ENCODE measurements around the gene ZNF516.

The ZNF516 gene

GRCh38 chr18:76444446-76445105 is 50.5 kb downstream of the ZNF516 start:
- Histone ChIP-seq H3K27ac (replicated peaks) (no peak overlapping the region), H3K4me3 (replicated peaks; ENCODE audit: insufficient read depth, low read length) (no peak overlapping the region), H3K27me3 (ENCODE audit: insufficient read depth, poor library complexity, severe bottlenecking) (no peaks in the 10 kb centered on the region)
- TF ChIP-seq REST (IDR thresholded peaks at IDR 0.05; ENCODE audit: insufficient replicate concordance, low read depth) (no peak), POLR2AphosphoS5 (IDR thresholded peaks at IDR 0.05; ENCODE audit: low read depth) (no peak), SPI1 (IDR thresholded peaks at IDR 0.05; ENCODE audit: borderline replicate concordance, low read depth) (no peak), CTCF (IDR thresholded peaks at IDR 0.05; ENCODE audit: insufficient read depth, low read length) (no peak), GABPA (IDR thresholded peaks at IDR 0.05; ENCODE audit: low read depth) (no peak)
- DNase-seq (ENCODE audit: low read depth in 1 of 2, low spot score in 1 of 2) = no peak

GRCh38 chr18:76443519-76444445 is 51.3 kb downstream of the ZNF516 start:
- Histone ChIP-seq H3K27me3 (ENCODE audit: insufficient read depth, poor library complexity, severe bottlenecking) (no peaks in the 10 kb centered on the region), H3K27ac (replicated peaks) (no peak overlapping the region), H3K4me3 (replicated peaks; ENCODE audit: insufficient read depth, low read length) (no peak overlapping the region)
- no peak for DNase-seq (ENCODE audit: low read depth in 1 of 2, low spot score in 1 of 2)
- TF ChIP-seq GABPA (IDR thresholded peaks at IDR 0.05; ENCODE audit: low read depth) (no peak), POLR2AphosphoS5 (IDR thresholded peaks at IDR 0.05; ENCODE audit: low read depth) (no peak), SPI1 (IDR thresholded peaks at IDR 0.05; ENCODE audit: borderline replicate concordance, low read depth) (no peak), REST (IDR thresholded peaks at IDR 0.05; ENCODE audit: insufficient replicate concordance, low read depth) (no peak), CTCF (IDR thresholded peaks at IDR 0.05; ENCODE audit: insufficient read depth, low read length) (no peak)

DNA sequence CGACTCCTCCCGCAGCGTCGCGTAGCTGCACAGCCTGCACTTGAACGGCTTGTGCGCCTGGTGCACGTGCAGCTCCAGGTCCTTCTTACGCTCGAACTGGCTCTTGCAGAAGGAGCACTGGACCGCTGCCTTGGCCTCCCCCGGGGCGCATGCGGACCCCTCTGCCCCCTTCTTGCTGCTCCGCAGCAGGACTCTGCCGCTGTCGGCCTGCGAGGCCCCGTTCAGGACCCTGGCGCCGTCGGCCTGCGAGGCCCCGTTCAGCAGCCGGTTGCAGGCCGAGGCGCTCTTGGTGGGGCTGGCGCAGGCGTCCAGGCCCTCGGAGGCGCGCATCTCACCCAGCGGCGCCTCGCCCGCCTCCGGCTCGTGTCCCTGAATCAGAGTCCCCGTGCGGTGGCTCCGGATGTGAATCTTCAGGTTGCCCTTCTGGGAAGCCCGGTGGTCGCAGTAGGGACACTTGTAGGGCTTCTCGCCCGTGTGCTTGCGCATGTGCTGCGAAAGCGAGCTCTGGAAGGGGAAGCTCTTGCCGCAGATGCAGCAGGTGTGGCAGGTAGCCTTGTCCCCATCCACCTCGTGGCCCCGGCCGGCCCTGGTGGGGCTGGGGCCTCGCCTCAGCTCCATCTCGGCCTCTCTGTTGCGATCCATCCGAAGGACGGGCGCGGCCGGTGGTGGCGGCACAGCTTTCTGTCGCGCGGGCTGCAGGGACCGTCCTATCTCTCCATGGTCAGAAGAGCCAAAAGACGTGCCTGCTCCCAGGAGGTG is 52.5 kb downstream of the ZNF516 start:
- no peaks in the 10 kb centered on the region for H3K27me3 ChIP-seq (ENCODE audit: insufficient read depth, poor library complexity, severe bottlenecking)
- no peak overlapping the region for H3K4me3 ChIP-seq (replicated peaks; ENCODE audit: insufficient read depth, low read length)
- no peak overlapping the region for H3K27ac ChIP-seq (replicated peaks)
- no peak for DNase-seq (ENCODE audit: low read depth in 1 of 2, low spot score in 1 of 2)
- no peak for TF ChIP-seq CTCF (IDR thresholded peaks at IDR 0.05; ENCODE audit: insufficient read depth, low read length)
- no peak for TF ChIP-seq SPI1 (IDR thresholded peaks at IDR 0.05; ENCODE audit: borderline replicate concordance, low read depth)
- TF ChIP-seq GABPA (IDR thresholded peaks at IDR 0.05; ENCODE audit: low read depth) = no peak
- no peak for TF ChIP-seq REST (IDR thresholded peaks at IDR 0.05; ENCODE audit: insufficient replicate concordance, low read depth)
- TF ChIP-seq POLR2AphosphoS5 (IDR thresholded peaks at IDR 0.05; ENCODE audit: low read depth) = no peak
